HCT116 (cell line): Measurements from ENCODE around the gene CYP20A1. TPM values are rescaled to one million over a fixed set of nuclear protein-coding genes. Genes with fewer than 3 reads are reported as not detected.

Experiments used
- ATAC-seq: fragments of 200-7000 bp; cut with Tn5 transposase; 2 replicates; pipeline ENCODE4 v1.9.1; 2020; ENCODE audit warnings: mild to moderate bottlenecking, moderate library complexity
- BruUV-seq: library from RNA; stranded (reverse); fragments of 400-500 nt; replicated peaks from 2 replicates; lab custom pipeline; 2021; lab: Mats Ljungman, UMichigan
- CTCF ChIA-PET: fragments of 300-600 bp; sonication (Branson Sonifier 250); formaldehyde crosslinking; loops from one replicate; lab custom pipeline; 2021; ENCODE audit warnings: antibody characterized with exemption; lab: Charles Lee
- POLR2A ChIA-PET: fragments of 300-600, 350-600 bp; sonication (Branson Sonifier 250); formaldehyde crosslinking; loops from one replicate; lab custom pipeline; 2021; ENCODE audit warnings: antibody characterized with exemption; lab: Charles Lee
- RAD21 ChIA-PET, 2 experiments: fragments of 300-600 bp; sonication (Branson Sonifier 250); formaldehyde crosslinking; loops; one replicate each; lab custom pipeline; 2023; ENCODE audit warnings: low total read pairs in 2 of 2; ENCODE audit not compliant: uncharacterized antibody in 2 of 2, unreplicated experiment in 2 of 2, low non-redundant PET in 1 of 2; lab: Charles Lee
- DNase-seq: peaks from one replicate; pipeline ENCODE4 v3.0.0-alpha.2; 2010; ENCODE audit warnings: low read depth, low spot score
- H2AFZ ChIP-seq: fragments of 200-600 bp; shearing (Covaris generic), sonication (generic); 2 replicates; pipeline ENCODE4 v1.6.1; 2017; ENCODE audit warnings: low read depth, mixed run types, mixed read lengths, antibody characterized with exemption, low read length; ENCODE audit not compliant: poor library complexity, severe bottlenecking
- H3K27ac ChIP-seq: 2 replicates; pipeline ENCODE4 v1.5.1; 2012; ENCODE audit warnings: low read depth, low read length
- H3K27me3 ChIP-seq: fragments of 200-600 bp; sonication (generic); 2 replicates; pipeline ENCODE4 v1.6.1; 2016; ENCODE audit warnings: mixed run types, low read length, mixed read lengths; ENCODE audit not compliant: insufficient read depth
- H3K36me3 ChIP-seq, 2 experiments: fragments of 200-500 bp in 1 of 2; fragments of 200-600 bp in 1 of 2; sonication (Bioruptor generic) in 1 of 2; sonication (generic) in 1 of 2; 2 replicates each; pipeline versions ENCODE4 v1.5.1 to v1.6.1; 2014 to 2016; ENCODE audit warnings: low read length in 2 of 2, inconsistent platforms in 1 of 2, mixed read lengths in 1 of 2, mixed run types in 1 of 2; ENCODE audit not compliant: insufficient read depth in 2 of 2, control insufficient read depth in 1 of 2
- H3K4me1 ChIP-seq, 2 experiments: fragments of 200-600 bp in 1 of 2; sonication (generic) in 1 of 2; 2 replicates each; pipeline versions ENCODE4 v1.5.1 to v1.6.1; 2012 to 2017; ENCODE audit warnings: low read length in 2 of 2, inconsistent platforms in 1 of 2, mild to moderate bottlenecking in 1 of 2, mixed read lengths in 1 of 2, mixed run types in 1 of 2, moderate library complexity in 1 of 2; ENCODE audit not compliant: insufficient read depth in 2 of 2, control insufficient read depth in 1 of 2
- H3K4me2 ChIP-seq: fragments of 200-600 bp; sonication (generic); 2 replicates; pipeline ENCODE4 v1.6.1; 2017; ENCODE audit warnings: mixed run types, low read length, mixed read lengths
- H3K4me3 ChIP-seq, 2 experiments: fragments of 200-600 bp in 1 of 2; sonication (generic) in 1 of 2; replicated peaks in 1 of 2; 2 replicates each; pipeline ENCODE4 v1.5.1; 2011 to 2016; ENCODE audit warnings: low read length in 2 of 2, control low read depth in 1 of 2, low read depth in 1 of 2, mild to moderate bottlenecking in 1 of 2, mixed read lengths in 1 of 2, mixed run types in 1 of 2
- H3K79me2 ChIP-seq: fragments of 200-600 bp; sonication (generic); 2 replicates; pipeline ENCODE4 v1.6.1; 2017; ENCODE audit warnings: mild to moderate bottlenecking, mixed run types, low read length, moderate library complexity, mixed read lengths; ENCODE audit not compliant: insufficient read depth
- H3K9ac ChIP-seq: fragments of 200-600 bp; sonication (generic); 2 replicates; pipeline ENCODE4 v1.6.1; 2016; ENCODE audit warnings: low read length, mixed read lengths
- H3K9me2 ChIP-seq: fragments of 200-600 bp; sonication (generic), shearing (Covaris generic); 2 replicates; pipeline ENCODE4 v1.6.1; 2017; ENCODE audit warnings: mixed run types, mild to moderate bottlenecking, moderate library complexity; ENCODE audit not compliant: insufficient read depth
- H3K9me3 ChIP-seq, 2 experiments: fragments of 200-500 bp in 1 of 2; fragments of 200-600 bp in 1 of 2; sonication (Bioruptor generic) in 1 of 2; sonication (generic) in 1 of 2; 2 replicates each; pipeline ENCODE4 v1.6.1; 2014 to 2017; ENCODE audit warnings: low read length in 2 of 2, mixed read lengths in 2 of 2, inconsistent platforms in 1 of 2, low read depth in 1 of 2, mild to moderate bottlenecking in 1 of 2, mixed run types in 1 of 2, moderate library complexity in 1 of 2; ENCODE audit not compliant: control insufficient read depth in 1 of 2, insufficient read depth in 1 of 2
- H4K20me1 ChIP-seq: fragments of 200-600 bp; sonication (generic), shearing (Covaris generic); 2 replicates; pipeline ENCODE4 v1.6.1; 2017; ENCODE audit warnings: mixed run types, mild to moderate bottlenecking, moderate library complexity; ENCODE audit not compliant: insufficient read depth
- EGR1 ChIP-seq: IDR thresholded peaks from 2 replicates; pipeline ENCODE4 v1.6.1; 2012; ENCODE audit warnings: low read depth
- ELF1 ChIP-seq: IDR thresholded peaks from 2 replicates; pipeline ENCODE4 v1.6.1; 2012; ENCODE audit warnings: low read depth, borderline replicate concordance
- EZH2 ChIP-seq: fragments of 200-600 bp; sonication (generic); IDR thresholded peaks from 2 replicates; pipeline ENCODE4 v1.6.1; 2017; ENCODE audit warnings: antibody characterized with exemption, mixed run types
- FOSL1 ChIP-seq: IDR thresholded peaks from 2 replicates; pipeline ENCODE4 v1.6.1; 2012; ENCODE audit warnings: low read depth
- POLR2A ChIP-seq: IDR thresholded peaks from 2 replicates; pipeline ENCODE4 v1.7.0; 2011; ENCODE audit warnings: borderline replicate concordance; ENCODE audit not compliant: insufficient read depth, insufficient read length; ENCODE audit errors: extremely low read depth
- POLR2AphosphoS5 ChIP-seq: IDR thresholded peaks from 2 replicates; pipeline ENCODE4 v1.6.1; 2011; ENCODE audit warnings: mild to moderate bottlenecking, low read depth, low read length, moderate library complexity
- SP1 ChIP-seq: IDR thresholded peaks from 2 replicates; pipeline ENCODE4 v1.6.1; 2012; ENCODE audit warnings: low read depth
- SRF ChIP-seq: IDR thresholded peaks from 2 replicates; pipeline ENCODE4 v1.6.1; 2012; ENCODE audit warnings: low read depth
- YY1 ChIP-seq: IDR thresholded peaks from 2 replicates; pipeline ENCODE4 v1.6.1; 2011; ENCODE audit warnings: low read length, low read depth, moderate library complexity, mild to moderate bottlenecking; ENCODE audit not compliant: insufficient replicate concordance; ENCODE audit errors: extremely low read depth
- ZNF274 ChIP-seq: fragments of 200-500 bp; sonication (Bioruptor generic); IDR thresholded peaks from 2 replicates; pipeline ENCODE4 v1.6.1; 2014; ENCODE audit warnings: mild to moderate bottlenecking, low read depth, low read length, inconsistent platforms
- intact Hi-C: fragments of 100-400 bp; cut with micrococcal nuclease; formaldehyde crosslinking; loops from 2 replicates; pipeline ENCODE4 v1.10.0; 2022
- total RNA-seq: library from RNA; stranded (reverse); gene quantifications from one replicate; pipeline ENCODE4 v1.2.1, GENCODE V29; 2021; ENCODE audit not compliant: unreplicated experiment
- TF ChIP-seq, protein P1 (sequence below), 3 experiments: fragments of 200-600 bp in 1 of 3; sonication (generic) in 1 of 3; IDR thresholded peaks in 2 of 3; conservative IDR thresholded peaks in 1 of 3; 2 replicates each; pipeline ENCODE4 v1.5.1; 2012 to 2017; ENCODE audit warnings: low read depth in 2 of 3, low read length in 2 of 3, antibody characterized with exemption in 1 of 3, borderline replicate concordance in 1 of 3, control low read depth in 1 of 3, mild to moderate bottlenecking in 1 of 3, mixed read lengths in 1 of 3, mixed run types in 1 of 3, moderate library complexity in 1 of 3; ENCODE audit not compliant: insufficient read depth in 1 of 3
- TF ChIP-seq, protein P2 (sequence below): IDR thresholded peaks from 2 replicates; pipeline ENCODE4 v1.6.1; 2011; ENCODE audit warnings: mild to moderate bottlenecking, low read length, moderate library complexity; ENCODE audit not compliant: insufficient replicate concordance; ENCODE audit errors: extremely low read depth
- TF ChIP-seq, protein P3 (sequence below): IDR thresholded peaks from 2 replicates; pipeline ENCODE4 v1.6.1; 2012

The CYP20A1 gene
- total RNA-seq, 1 experiment from 2014 or later = 10.0 TPM

DNA sequence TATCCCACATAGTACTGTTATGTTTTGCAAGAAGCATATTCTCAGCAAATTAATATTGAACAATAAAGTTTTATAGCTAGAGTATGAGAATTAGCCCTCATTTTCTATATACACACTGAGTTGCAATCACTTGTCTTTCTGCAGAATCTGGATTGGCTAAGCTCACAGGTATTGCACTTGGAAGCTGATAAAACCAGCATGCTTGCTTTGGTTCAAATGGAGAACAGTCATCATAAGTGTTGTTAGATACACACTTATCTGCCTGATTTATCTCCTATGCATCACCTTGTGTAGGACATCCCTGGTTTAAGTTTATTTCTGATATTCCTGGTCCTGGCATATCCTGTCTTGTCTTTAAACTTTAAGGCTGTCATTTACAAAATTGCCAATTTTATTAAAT, 38.0 kb upstream of the CYP20A1 start:
- no TSS peak for BruUV-seq
- H2AFZ ChIP-seq = no peak overlapping the region
- H3K9ac ChIP-seq = no peak overlapping the region
- no peak overlapping the region for H3K27ac ChIP-seq
- ChIA-PET CTCF (no interaction called here), POLR2A (no interaction called here), RAD21 (no interaction called here)
- H3K9me3 ChIP-seq = no peaks in the 10 kb centered on the region
- no peaks in the 10 kb centered on the region for H3K9me2 ChIP-seq
- H3K36me3 ChIP-seq = no peaks in the 10 kb centered on the region
- no peak overlapping the region for H3K4me3 ChIP-seq
- H4K20me1 ChIP-seq = no peaks in the 10 kb centered on the region
- no peaks in the 10 kb centered on the region for H3K27me3 ChIP-seq
- no peak for ATAC-seq
- TF ChIP-seq SRF = no peak
- TF ChIP-seq, protein P1, sequence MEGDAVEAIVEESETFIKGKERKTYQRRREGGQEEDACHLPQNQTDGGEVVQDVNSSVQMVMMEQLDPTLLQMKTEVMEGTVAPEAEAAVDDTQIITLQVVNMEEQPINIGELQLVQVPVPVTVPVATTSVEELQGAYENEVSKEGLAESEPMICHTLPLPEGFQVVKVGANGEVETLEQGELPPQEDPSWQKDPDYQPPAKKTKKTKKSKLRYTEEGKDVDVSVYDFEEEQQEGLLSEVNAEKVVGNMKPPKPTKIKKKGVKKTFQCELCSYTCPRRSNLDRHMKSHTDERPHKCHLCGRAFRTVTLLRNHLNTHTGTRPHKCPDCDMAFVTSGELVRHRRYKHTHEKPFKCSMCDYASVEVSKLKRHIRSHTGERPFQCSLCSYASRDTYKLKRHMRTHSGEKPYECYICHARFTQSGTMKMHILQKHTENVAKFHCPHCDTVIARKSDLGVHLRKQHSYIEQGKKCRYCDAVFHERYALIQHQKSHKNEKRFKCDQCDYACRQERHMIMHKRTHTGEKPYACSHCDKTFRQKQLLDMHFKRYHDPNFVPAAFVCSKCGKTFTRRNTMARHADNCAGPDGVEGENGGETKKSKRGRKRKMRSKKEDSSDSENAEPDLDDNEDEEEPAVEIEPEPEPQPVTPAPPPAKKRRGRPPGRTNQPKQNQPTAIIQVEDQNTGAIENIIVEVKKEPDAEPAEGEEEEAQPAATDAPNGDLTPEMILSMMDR (IDR thresholded peaks at IDR 0.05 in 2 of 3, conservative IDR thresholded peaks at IDR 0.05 in 1 of 3; ENCODE audit: borderline replicate concordance in 1 of 3, insufficient read depth in 1 of 3, low read depth in 2 of 3, low read length in 2 of 3) = no peak
- TF ChIP-seq, protein P2, sequence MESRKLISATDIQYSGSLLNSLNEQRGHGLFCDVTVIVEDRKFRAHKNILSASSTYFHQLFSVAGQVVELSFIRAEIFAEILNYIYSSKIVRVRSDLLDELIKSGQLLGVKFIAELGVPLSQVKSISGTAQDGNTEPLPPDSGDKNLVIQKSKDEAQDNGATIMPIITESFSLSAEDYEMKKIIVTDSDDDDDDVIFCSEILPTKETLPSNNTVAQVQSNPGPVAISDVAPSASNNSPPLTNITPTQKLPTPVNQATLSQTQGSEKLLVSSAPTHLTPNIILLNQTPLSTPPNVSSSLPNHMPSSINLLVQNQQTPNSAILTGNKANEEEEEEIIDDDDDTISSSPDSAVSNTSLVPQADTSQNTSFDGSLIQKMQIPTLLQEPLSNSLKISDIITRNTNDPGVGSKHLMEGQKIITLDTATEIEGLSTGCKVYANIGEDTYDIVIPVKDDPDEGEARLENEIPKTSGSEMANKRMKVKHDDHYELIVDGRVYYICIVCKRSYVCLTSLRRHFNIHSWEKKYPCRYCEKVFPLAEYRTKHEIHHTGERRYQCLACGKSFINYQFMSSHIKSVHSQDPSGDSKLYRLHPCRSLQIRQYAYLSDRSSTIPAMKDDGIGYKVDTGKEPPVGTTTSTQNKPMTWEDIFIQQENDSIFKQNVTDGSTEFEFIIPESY = no peak
- TF ChIP-seq ZNF274 = no peak
- no peak for TF ChIP-seq EGR1
- no peak overlapping the region for H3K4me2 ChIP-seq
- H3K4me1 ChIP-seq = no peaks in the 10 kb centered on the region
- no peaks in the 10 kb centered on the region for H3K79me2 ChIP-seq
- intact Hi-C loops = no loop called here
- no peak for DNase-seq

DNA sequence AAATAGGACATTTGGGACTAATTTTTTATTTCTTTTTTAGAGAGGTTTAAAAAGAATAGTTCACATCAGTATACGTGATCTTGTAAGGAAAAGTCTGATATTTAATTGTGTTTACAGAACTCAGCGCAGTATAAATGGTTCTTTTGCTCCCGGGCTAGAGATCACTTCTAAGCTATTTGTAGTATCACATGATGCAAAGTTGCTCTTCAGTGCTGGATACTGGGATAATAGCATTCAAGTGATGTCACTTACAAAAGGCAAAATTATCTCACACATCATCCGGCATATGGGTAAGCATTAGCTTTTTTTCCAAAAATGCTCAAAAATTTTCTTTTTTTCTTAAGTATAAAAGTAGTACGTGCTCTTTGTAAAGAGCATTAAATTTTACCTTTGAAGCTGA, 37.4 kb upstream of the CYP20A1 start:
- RAD21 ChIA-PET = no interaction called here
- intact Hi-C loops = no loop called here
- POLR2A ChIA-PET = no interaction called here
- Histone ChIP-seq H3K9ac (no peak overlapping the region), H3K4me3 (no peak overlapping the region), H3K27ac (no peak overlapping the region), H2AFZ (no peak overlapping the region), H3K9me2 (no peaks in the 10 kb centered on the region), H3K79me2 (no peaks in the 10 kb centered on the region), H3K4me2 (no peak overlapping the region), H4K20me1 (no peaks in the 10 kb centered on the region), H3K36me3 (no peaks in the 10 kb centered on the region), H3K27me3 (no peaks in the 10 kb centered on the region), H3K9me3 (no peaks in the 10 kb centered on the region), H3K4me1 (no peaks in the 10 kb centered on the region)
- no peak for DNase-seq
- BruUV-seq = no TSS peak
- ATAC-seq = no peak
- TF ChIP-seq, protein P3, sequence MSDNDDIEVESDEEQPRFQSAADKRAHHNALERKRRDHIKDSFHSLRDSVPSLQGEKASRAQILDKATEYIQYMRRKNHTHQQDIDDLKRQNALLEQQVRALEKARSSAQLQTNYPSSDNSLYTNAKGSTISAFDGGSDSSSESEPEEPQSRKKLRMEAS = no peak
- TF ChIP-seq, protein P2 = no peak
- TF ChIP-seq SRF (no peak), EZH2 (no peak), FOSL1 (no peak), POLR2A (no peak), ELF1 (no peak), SP1 (no peak), POLR2AphosphoS5 (no peak), YY1 (no peak)
- CTCF ChIA-PET = no interaction called here
